ENCODE data around the gene FAM149B1.
"Not testable (repeated sequence)": the region's sequence is repeated elsewhere in the genome, so short reads cannot be mapped to it uniquely, and the experiment has no call there.

- TF ChIP-seq CTCF (conservative IDR thresholded peaks at IDR 0.05); ZFX (IDR thresholded peaks at IDR 0.05): not testable (repeated sequence)
These were observed 90.7 kb downstream of the FAM149B1 start for GRCh38 chr10:73258612-73259011.
